Right atrium auricular region (tissue), 2 donors: ENCODE results near the gene SLC25A48. TPM values are rescaled to one million over a fixed set of nuclear protein-coding genes. Genes with fewer than 3 reads are reported as not detected.

Experiments used
- DNase-seq: peaks from one replicate; pipeline ENCODE4 v3.0.0-alpha.2; 2019; ENCODE audit warnings: low spot score
- H3K27ac ChIP-seq, 2 donors: fragments of 200-600 bp; sonication (generic); 1 replicate in 1 of 2; 2 replicates in 1 of 2; pipeline ENCODE4 v1.5.1; 2016 to 2019
- H3K27me3 ChIP-seq, 2 donors: fragments of 200-600 bp; sonication (generic); one replicate each; pipeline versions ENCODE4 v1.5.1 to v1.6.0; 2017 to 2019
- H3K36me3 ChIP-seq: fragments of 200-600 bp; sonication (generic); one replicate; pipeline ENCODE4 v1.5.1; 2016
- H3K4me1 ChIP-seq, 2 donors: fragments of 200-600 bp; sonication (generic); one replicate each; pipeline versions ENCODE4 v1.5.1 to v1.6.0; 2017 to 2019
- H3K4me3 ChIP-seq, 2 donors: fragments of 200-600 bp; sonication (generic); 1 replicate in 1 of 2; 2 replicates in 1 of 2; pipeline ENCODE4 v1.5.1; 2017 to 2019; ENCODE audit warnings: mild to moderate bottlenecking in 1 of 2, moderate library complexity in 1 of 2
- H3K9me3 ChIP-seq, 2 donors: fragments of 200-600 bp; sonication (generic); one replicate each; pipeline ENCODE4 v1.5.1; 2019
- total RNA-seq, 2 donors: library from RNA; depleted of rRNA; stranded (reverse); fragments of >200 nt; gene quantifications; one replicate each; pipeline ENCODE4 v1.1.0, GENCODE V29; 2016
- TF ChIP-seq, protein P1 (sequence below), 2 donors: fragments of 200-600 bp; sonication (generic); IDR thresholded peaks; one replicate each; pipeline ENCODE4 v1.5.1; 2019; ENCODE audit warnings: antibody characterized with exemption in 2 of 2

The SLC25A48 gene
- total RNA-seq, 2 donors from 2014 or later: not detected

DNA sequence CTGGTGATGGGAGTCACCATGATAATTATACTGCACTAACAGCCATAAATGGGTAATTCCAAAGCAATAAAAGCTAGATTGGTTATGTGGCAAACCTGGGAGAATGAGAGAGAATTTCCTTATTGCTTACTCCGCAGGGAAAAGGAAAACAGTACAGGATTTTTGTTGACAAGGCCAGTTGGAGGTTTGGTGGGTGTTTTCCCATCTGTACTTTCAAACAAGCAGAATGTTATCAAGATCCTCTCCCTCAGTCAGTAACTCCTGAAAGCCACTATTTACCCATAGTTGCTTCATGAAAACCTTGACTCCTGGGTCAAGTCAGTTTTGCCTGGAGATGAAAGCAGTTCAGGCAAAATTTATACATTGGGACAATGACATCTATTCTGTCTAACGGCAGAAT, 34.8 kb downstream of the SLC25A48 start:
- H3K27me3 ChIP-seq: no peaks in the 10 kb centered on the region
- TF ChIP-seq, protein P1, sequence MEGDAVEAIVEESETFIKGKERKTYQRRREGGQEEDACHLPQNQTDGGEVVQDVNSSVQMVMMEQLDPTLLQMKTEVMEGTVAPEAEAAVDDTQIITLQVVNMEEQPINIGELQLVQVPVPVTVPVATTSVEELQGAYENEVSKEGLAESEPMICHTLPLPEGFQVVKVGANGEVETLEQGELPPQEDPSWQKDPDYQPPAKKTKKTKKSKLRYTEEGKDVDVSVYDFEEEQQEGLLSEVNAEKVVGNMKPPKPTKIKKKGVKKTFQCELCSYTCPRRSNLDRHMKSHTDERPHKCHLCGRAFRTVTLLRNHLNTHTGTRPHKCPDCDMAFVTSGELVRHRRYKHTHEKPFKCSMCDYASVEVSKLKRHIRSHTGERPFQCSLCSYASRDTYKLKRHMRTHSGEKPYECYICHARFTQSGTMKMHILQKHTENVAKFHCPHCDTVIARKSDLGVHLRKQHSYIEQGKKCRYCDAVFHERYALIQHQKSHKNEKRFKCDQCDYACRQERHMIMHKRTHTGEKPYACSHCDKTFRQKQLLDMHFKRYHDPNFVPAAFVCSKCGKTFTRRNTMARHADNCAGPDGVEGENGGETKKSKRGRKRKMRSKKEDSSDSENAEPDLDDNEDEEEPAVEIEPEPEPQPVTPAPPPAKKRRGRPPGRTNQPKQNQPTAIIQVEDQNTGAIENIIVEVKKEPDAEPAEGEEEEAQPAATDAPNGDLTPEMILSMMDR (IDR thresholded peaks at IDR 0.05): no peak
- H3K4me3 ChIP-seq: no peak overlapping the region
- H3K9me3 ChIP-seq: no peaks in the 10 kb centered on the region
- peaks cover 0 to 3% of the 10 kb centered on the region in 2 donors for H3K4me1 ChIP-seq
- H3K27ac ChIP-seq: no peak overlapping the region
- no peak for DNase-seq
- H3K36me3 ChIP-seq: no peaks in the 10 kb centered on the region

DNA sequence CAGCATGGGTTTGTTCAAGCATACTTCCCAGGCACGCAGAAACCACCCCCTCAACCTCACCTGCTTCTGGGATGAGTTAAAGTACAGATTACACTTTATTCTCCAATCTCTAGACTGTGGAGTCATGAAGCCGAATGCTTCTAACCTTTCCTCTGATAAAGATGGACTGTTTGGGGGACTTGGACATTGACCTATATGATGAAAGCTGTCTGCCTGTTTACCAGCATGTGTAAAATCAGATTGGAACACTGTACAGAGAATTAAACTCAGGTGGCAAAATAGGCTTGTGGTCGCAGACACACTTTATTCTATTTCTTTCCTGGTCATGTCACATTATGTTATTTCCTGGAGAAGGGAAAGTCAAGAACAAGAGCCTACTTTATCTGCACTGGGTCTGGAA, 35.5 kb downstream of the SLC25A48 start:
- H3K27me3 ChIP-seq: no peaks in the 10 kb centered on the region

DNA sequence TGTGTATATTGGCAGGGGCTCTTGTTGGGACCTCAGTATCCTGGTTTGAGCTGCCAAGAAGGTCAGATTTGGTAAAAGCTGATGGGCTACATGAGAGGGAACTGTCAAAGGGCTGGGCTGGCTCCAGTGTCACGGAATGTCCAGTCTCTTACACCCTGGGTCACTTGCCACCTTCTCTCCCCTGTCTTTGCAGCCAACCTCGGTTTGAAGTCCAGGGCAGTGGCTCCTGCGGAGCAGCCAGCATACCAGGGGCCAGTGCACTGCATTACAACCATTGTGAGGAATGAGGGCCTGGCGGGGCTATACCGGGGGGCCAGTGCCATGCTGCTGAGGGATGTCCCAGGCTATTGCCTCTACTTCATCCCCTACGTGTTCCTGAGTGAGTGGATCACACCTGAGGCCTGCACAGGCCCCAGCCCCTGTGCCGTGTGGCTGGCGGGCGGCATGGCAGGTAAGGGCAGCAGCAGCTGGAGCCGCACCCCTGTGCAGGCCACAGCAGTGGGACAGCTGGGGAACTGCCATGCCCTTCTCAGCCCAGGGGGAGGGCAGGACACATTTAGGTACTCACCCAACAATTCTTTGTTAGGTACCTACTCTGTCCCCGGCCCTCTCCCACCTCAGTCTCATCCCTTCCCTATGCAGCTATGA, 36.9 kb downstream of the SLC25A48 start:
- H3K27me3 ChIP-seq: no peaks in the 10 kb centered on the region
- H3K36me3 ChIP-seq: no peaks in the 10 kb centered on the region
- no peak overlapping the region for H3K4me3 ChIP-seq
- TF ChIP-seq, protein P1 (IDR thresholded peaks at IDR 0.05): no peak
- H3K4me1 ChIP-seq: no peaks in the 10 kb centered on the region
- DNase-seq: no peak
- H3K9me3 ChIP-seq: no peaks in the 10 kb centered on the region
- no peak overlapping the region for H3K27ac ChIP-seq

More for the DNA sequence above, 35.5 kb downstream of the SLC25A48 start:
- Histone ChIP-seq H3K27ac (no peak overlapping the region), H3K9me3 (no peaks in the 10 kb centered on the region), H3K36me3 (no peaks in the 10 kb centered on the region), H3K4me1 (peaks cover 0 to 2% of the 10 kb centered on the region in 2 donors), H3K4me3 (no peak overlapping the region)
- TF ChIP-seq, protein P1 (IDR thresholded peaks at IDR 0.05): no peak
- DNase-seq: no peak

DNA sequence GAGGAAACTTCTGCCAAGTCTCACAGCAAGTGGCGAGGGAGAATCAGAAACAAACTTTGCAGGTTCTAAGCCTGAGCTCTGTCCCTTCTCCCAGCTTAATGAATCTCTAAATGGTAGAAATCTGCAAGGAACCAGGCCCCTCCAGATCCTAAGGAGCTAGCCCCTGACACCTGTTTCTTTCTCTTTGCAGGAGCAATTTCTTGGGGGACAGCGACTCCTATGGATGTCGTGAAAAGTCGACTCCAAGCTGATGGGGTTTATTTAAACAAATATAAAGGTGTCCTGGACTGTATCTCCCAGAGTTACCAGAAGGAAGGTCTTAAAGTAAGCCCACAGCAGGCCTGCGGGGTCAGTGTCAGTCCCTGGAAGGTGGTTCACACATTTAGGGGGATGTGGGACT, 39.4 kb downstream of the SLC25A48 start:
- H3K36me3 ChIP-seq: no peaks in the 10 kb centered on the region
- peaks cover 0 to 12% of the 10 kb centered on the region in 2 donors for H3K4me1 ChIP-seq
- no peaks in the 10 kb centered on the region for H3K9me3 ChIP-seq
- no peak overlapping the region for H3K27ac ChIP-seq
- TF ChIP-seq, protein P1 (IDR thresholded peaks at IDR 0.05): no peak
- no peaks in the 10 kb centered on the region for H3K27me3 ChIP-seq
- DNase-seq: no peak
- H3K4me3 ChIP-seq: no peak overlapping the region

DNA sequence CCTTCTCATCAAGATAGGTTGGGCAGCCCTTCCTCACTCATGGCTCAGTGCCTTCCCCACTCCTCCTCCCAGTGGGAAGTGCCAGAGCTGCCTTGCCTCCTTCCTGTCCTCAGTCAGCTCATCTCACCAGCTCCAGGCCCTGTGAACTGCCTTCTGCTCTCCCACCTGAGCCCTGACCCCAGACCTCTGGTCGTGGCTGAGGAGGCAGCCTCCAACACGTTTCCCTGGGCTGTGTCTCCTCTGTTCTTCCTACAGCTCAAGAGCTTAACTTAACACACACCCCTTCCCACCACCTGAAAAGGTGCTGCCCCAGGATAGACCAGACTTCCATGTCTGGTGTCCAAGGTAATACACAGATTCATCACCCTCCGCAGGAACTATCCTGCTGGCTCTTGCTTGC, 40.0 kb downstream of the SLC25A48 start:
- Histone ChIP-seq H3K4me3 (no peak overlapping the region), H3K4me1 (peaks cover 0 to 12% of the 10 kb centered on the region in 2 donors), H3K27ac (no peak overlapping the region), H3K36me3 (no peaks in the 10 kb centered on the region), H3K27me3 (no peaks in the 10 kb centered on the region), H3K9me3 (no peaks in the 10 kb centered on the region)
- DNase-seq: no peak
- TF ChIP-seq, protein P1 (IDR thresholded peaks at IDR 0.05): no peak

DNA sequence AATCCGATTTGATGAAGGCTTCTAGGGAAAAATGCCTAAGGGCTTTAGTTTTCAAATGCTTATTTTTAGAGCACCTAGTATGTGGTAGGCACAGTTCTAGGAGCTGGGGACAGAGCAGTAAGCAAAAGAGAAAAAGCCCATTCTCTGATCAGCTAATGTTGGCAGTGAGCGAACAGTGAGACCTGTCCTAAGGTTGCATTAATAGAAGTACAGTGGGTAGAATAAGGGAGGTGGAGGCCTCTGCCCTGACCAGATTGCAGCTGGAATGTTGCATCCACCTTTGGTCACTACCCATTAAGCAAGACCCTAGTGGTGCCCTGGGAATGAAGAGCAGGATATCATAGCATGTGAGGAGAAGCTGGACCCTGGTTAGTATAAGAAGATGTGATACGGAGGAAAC, 41.1 kb downstream of the SLC25A48 start:
- H3K27ac ChIP-seq: no peak overlapping the region
- no peaks in the 10 kb centered on the region for H3K27me3 ChIP-seq
- H3K36me3 ChIP-seq: no peaks in the 10 kb centered on the region
- TF ChIP-seq, protein P1 (IDR thresholded peaks at IDR 0.05): no peak
- no peaks in the 10 kb centered on the region for H3K9me3 ChIP-seq
- H3K4me1 ChIP-seq: peaks cover 0 to 12% of the 10 kb centered on the region in 2 donors
- no peak for DNase-seq
- no peak overlapping the region for H3K4me3 ChIP-seq
